Right ventricle myocardium superior (tissue), 1 donor: Measurements from ENCODE around the gene DLL1. TPM values are rescaled to one million over a fixed set of nuclear protein-coding genes. Genes with fewer than 3 reads are reported as not detected.

Source experiments
- ATAC-seq: fragments of 200-7000 bp; cut with Tn5 transposase; one replicate; pipeline ENCODE4 v1.9.1; 2020; ENCODE audit warnings: mild to moderate bottlenecking; ENCODE audit not compliant: poor library complexity
- DNase-seq: peaks from one replicate; pipeline ENCODE4 v3.0.0-alpha.2; 2020
- intact Hi-C: fragments of 100-400 bp; cut with DNase I; formaldehyde crosslinking; loops from one replicate; pipeline ENCODE4 v1.11.2; 2022
- total RNA-seq: library from RNA; stranded (reverse); fragmentation: NEBNext Ultra II Directional; extraction: Animal tissue kit (Norgen Biotek cat#: 25700); gene quantifications from one replicate; pipeline ENCODE4 v1.2.1, GENCODE V29; 2021
- donor health status: DM: no; HTN: yes; CAD: no; lungs with severe emphysema.

The DLL1 gene
- total RNA-seq, 1 donor from 2014 or later, result 18.6 TPM

DNA sequence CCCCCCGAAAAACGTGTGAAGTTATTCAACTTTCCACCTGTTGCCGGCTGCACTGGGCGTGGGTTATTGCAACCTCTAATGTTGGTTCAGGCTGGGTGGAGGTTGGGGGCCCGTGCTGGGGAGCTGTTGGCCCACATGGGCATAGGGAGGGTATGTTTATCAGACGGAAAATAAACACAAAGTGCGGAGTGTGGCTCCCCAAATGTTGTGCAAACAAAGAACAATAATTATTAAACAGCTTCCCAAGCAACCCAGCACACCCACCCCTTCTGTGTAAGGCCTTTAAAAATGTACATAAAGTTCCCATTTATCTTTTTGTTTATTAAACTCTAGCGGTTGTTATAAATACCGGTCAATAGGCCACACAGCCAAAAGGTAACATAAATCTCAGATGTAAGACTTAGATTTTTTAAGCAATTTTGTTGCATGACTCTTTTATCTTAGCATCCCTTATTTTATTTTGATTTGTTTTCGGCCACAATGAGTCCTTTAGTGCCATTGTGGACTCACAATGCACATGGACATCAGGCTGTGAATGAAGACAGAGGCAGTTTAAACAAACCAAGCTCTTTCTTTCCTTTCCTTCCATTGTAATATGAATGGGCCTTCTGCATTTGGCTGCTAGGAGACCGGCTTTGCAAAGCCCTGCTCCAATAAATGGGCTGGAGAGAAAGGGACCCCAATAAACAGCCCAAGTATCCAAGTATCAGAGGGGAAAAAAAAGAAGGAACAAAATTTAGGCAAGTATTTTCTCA lies 6.9 kb upstream of the DLL1 start:
- ATAC-seq, result no peak
- intact Hi-C loops, result loop anchor here (10.0 kb wide), 1 partner anchor 237 kb away; no protein-coding TSS in a partner anchor
- no peak for DNase-seq

DNA sequence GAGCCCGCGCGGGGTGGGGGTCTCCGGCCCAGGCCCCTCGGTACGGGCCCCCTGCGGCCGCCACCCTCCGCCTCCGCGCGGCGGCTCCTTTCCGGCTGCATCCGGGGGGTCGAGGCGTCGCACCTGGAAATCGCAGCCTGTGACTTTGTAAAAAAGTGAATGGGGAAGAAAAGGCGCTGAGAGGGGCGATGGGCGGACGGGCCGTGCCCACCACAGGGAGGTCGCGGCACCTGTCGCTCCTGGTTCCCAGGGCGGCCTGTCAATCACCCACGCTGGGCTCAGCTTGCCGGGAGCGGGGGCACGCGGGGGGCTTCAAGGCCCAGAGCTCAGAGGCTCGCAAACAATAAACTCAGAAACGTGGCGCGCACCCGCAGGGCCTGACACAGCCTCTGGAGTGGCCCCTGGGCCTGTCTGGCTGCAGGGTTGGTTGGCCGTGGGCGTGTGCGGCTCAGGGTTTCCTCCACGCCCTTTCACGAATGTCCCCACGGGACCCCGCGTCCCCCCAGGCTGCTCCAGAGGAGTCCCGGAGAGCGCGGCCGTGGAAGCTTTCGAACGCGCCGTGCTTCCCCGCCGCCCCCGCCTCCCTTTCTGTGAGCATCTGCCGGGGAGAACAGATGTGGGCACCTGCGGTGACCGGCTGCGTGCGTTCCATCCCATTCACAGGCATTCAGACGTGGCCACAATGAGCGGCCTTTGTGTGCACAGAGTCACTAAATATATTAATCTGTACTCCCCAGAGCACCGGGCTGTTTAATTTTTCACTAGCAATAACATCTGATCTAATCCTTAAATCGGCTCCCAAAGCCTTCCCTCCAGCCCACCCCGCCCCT lies 6.1 kb upstream of the DLL1 start:
- ATAC-seq (no peak), DNase-seq (no peak)
- intact Hi-C loops, result loop anchor here (10.0 kb wide), 1 partner anchor 238 kb away; no protein-coding TSS in a partner anchor

DNA sequence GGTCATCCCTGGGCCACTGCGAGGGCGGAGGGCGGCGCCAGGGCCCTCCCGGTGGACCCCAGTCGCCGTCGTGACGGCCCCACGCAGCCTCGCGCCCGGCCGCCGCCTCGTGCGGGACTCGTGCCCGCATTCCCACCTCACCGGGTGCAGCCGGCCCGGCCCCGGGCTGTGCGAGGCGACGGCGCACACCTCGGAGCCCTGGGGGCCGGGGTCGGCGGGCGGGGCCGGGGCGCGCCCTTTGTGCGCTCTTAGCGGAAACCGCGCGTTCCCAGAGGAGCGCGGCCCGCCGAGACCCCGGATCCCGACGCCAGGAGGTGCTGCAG lies 5.5 kb upstream of the DLL1 start:
- intact Hi-C loops, result loop anchor here (10.0 kb wide), 1 partner anchor 238 kb away; no protein-coding TSS in a partner anchor
- no peak for DNase-seq

DNA sequence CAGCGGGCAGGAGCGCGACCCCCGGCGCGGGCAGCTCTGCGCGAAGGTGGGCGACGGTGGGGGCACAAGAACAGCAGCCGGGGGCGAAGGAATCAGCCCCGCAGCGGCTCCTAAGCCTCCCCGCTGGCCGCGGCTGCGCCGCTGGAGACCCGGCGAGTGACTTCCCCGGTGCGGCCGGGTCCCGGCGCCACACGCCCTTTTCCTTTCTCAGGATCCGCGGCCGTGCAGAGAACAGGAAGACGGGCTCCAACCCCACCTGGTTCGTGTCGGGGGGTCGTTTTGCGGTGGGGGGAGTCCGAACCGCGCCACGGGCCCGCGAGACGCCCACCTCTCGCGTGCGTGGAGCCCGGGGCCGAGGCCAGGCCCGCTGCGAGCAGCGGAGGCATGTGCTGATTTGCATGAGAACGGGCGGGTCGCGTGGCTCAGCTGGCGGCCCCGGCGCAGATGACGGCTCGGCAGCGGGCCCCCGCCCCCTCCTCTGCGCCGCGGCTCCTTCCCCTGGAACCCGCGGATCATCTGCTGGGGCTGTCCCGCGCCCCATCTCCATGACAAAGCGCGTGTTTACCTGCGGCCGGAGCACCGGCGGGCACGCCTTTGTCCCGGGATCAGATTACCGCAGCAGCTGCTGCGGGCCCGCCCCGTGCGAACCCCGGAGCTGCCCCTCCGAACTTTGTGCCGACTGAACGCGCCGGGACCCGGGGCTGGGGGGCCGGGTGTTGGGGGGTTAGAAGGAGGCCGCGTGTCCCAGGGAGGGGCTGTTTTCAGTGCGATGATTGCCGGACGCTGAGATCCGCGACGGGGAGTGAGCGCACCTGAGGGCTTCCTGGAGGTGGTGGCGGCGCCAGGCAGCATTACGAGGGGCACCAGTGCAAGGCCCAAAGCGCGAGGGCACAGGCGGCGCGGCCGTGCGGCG lies 4.9 kb upstream of the DLL1 start:
- ATAC-seq (peak; percentile 32), DNase-seq (peak; percentile 59)
- intact Hi-C loops, result loop anchor here (10.0 kb wide), 1 partner anchor 239 kb away; no protein-coding TSS in a partner anchor

More for the DNA sequence above, 5.5 kb upstream of the DLL1 start:
- ATAC-seq, result no peak

DNA sequence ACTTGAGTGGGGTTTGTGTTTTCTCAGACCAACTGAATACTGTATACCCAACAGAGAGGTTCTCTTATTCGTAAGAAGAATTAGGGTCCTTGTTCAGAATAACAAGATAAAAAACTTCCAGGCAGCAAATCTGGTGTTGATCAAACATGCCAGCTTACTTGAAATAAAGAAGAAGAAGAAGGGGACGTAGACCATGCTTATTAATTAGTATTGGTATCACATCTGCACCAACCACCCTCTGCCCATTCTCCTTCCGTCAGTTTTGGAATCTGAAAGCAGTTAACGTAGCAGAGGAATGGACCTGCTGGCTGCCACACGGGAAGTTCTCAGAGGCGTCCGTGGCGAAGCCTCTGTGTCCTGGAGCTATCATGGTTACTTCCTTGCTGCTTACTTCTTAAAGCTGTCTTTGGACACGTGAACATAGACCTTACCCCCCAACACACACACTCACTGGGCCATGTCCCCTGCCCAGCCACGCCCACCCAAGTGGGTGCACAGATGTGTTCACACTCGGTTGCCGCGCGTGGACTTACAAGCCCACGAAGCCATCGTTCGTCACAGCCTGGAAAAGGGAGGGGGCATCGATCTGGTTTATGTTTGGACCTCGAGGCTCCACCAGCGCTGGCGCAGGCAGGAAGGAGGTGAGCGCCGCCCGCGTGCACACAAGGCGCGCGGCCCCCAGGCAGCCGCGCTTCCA lies 4.1 kb upstream of the DLL1 start:
- no peak for DNase-seq
- ATAC-seq, result no peak
- intact Hi-C loops, result loop anchor here (5.0 to 10.0 kb wide), 3 partner anchors 240 to 463 kb away; no protein-coding TSS in a partner anchor

DNA sequence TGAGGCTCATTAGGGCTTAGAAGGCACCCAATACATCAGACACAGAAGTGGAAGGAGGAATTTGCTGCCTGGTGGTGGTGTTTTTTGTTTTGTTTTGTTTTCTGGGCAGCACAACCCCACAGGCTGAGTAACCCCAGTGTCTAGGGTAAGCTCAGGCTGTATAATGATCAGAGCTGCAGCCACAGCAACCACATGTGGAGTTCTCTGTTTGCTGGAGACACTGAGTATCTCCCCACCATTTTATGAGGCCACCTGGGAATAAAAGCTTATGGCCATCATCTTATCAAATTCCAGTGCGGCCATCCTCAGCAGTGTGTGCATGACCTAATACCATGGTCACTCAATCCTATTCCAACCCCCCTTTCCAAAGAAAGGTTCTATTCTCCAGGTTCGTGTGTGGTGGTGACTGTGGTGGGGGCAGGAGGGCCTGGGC lies 3.4 kb upstream of the DLL1 start:
- no peak for ATAC-seq
- intact Hi-C loops, result loop anchor here (5.0 to 10.0 kb wide), 3 partner anchors 240 to 462 kb away; no protein-coding TSS in a partner anchor
- DNase-seq, result no peak

DNA sequence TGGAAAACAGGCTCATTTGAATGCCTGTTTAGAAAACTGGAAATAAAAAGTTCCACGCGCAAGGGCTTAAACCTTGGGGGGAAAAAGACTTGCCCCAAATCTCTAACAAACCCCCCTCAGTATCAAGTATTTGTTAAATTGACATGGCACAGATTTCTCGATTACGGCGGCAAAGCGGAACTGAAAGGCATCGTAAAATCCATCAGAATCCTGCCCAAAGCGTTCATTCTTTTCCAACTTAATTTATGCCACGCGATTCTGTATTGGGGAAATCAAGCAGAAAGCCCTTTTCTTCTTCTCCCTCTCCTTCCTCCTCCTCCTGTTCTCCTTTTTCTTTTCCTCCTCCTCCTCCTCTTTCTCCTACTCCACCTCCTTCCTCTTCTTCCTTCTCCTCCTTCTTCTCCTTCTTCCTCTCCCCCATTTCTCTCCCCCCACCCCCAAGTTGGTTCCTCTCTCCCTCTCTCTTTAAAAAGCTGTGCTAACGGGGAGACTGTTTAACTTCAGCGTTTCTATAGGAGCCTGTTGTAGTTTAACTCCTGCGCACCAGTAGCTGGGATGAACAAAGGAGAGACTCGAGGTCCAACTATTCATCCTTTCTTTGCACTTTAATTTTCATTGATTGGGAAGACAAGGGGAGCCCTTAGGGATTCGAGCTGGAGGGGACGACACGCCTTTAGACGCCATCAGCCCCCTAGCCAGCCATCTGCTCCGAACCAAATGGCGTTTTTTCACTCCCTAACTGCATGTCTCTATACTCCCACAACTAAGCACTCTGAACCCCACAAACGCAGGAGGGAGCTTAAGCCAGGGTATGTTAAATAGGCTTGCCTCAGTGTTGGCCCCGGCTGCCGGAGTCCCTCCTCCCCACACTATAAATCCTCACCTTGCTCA lies 2.7 kb upstream of the DLL1 start:
- intact Hi-C loops, result loop anchor here (5.0 to 10.0 kb wide), 3 partner anchors 241 to 461 kb away; no protein-coding TSS in a partner anchor
- DNase-seq, result no peak
- no peak for ATAC-seq

DNA sequence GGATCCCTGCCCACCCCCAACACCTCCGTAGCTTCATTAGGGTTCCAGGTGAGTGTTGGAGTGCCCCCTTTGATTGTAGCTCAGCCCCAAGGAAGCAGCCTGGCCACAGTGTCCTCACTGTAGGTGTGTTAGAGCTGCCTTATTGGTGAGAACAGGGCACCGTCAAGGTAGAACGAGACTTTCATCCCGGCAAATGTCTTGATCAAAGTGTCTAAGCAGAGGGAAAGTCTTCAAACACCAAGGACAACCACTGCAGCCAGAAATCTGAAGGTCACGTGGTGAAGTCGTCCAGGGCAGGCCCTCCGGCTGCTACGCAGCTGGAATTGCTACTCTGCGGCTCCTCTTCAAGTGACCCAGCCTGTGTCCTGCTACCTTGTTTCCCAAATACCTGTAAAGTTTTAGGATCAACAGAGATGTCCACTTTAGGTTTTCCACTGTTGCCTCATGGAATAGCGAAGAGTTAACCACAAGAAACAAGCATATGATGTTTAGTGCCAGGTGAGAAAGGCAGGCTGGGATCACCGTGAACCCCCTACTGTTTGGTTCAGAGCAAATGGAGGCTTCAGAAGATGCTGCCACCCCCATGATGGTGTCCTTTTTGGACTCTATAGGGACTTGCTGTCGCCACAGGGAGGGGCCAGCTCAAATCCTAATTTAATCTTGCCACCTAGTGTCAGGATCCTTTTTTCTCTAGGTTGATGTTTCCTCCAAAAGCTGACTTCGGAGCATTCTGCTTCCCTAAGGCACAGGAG lies 1.7 kb upstream of the DLL1 start:
- ATAC-seq (peak; percentile 13), DNase-seq (no peak)
- intact Hi-C loops, result loop anchor here (5.0 to 10.0 kb wide), 3 partner anchors 242 to 460 kb away; no protein-coding TSS in a partner anchor

DNA sequence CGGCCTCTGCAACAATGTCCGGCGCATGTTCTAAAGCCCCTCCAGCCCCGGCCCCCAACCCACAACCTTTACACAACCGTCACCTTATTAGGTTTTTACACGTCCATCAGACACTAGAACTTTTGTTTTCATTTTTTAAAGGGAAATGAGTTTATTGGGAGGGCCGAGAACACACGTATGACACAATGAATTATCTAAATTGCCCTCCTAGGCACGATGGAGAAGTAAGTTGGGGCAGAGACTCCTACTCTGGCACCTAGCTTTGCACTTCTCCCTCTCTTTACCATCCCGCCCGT lies 1.2 kb upstream of the DLL1 start:
- DNase-seq (no peak), ATAC-seq (no peak)
- intact Hi-C loops, result loop anchor here (5.0 to 10.0 kb wide), 3 partner anchors 243 to 460 kb away; no protein-coding TSS in a partner anchor

DNA sequence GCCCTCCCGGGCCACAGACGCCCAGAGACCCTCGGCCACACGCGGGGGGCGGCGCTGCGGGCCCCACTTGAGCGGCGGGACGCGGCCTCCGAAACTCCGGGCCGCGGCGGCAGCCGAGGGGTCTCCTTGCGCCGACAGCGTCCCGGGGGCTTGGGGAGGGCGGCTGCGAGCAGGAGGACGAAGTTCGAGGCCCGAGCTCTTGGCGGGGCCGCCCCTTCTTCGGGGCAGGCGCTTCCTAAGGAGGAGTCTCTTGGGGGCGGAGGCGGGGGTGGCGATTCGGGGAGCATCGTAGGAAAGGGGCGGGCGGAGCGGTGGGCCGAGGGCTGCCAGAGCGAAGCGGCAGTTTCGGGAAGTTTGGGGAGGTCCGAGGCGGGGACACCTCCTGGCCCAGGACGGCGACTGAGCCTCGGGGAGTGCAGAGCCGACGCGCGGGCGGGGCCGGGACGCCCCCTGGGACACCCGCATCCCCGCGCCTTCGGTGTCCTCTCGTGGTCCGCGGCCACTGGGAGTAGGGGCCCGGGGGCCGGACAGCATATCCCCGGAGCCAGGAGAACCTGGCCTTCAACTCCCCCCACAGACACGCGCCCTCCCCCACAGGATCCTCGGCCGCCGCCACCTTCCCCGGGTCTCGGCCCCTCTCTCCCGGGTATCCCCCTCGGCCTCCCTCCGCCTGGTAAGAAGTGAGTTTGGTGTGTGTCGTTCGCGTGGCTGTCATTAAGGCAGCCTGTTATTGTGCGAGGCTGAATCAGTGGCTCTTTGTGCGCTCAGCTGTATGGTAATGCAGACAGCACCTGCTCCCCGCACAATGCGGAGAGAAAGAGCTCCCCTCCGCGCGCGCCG lies 613 bp upstream of the DLL1 start:
- peak; percentile 88 for DNase-seq
- intact Hi-C loops, result loop anchor here (5.0 to 10.0 kb wide), 3 partner anchors 243 to 459 kb away; no protein-coding TSS in a partner anchor
- peak; percentile 53 for ATAC-seq

DNA sequence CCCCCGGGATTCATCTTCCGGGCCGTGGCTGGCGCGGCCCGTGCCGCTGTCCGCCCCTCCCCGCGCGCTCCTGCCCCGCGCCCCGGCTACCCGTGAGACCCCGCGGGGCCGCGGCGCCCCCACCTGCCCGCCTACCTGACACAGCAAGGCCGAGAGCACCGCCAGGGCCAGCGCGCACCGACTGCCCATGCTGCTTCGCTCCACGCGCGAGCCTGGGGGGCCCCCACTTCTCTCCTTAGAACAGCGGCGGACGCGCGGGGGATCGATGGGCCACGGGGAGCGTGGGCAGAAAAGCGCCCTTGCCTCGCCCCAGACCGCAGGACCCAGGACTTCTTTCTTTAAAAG lies 955 bp downstream of the DLL1 start:
- DNase-seq (no peak), ATAC-seq (peak; percentile 4)
- intact Hi-C loops, result loop anchor here (5.0 to 10.0 kb wide), 5 partner anchors 155 to 458 kb away; no protein-coding TSS in a partner anchor

DNA sequence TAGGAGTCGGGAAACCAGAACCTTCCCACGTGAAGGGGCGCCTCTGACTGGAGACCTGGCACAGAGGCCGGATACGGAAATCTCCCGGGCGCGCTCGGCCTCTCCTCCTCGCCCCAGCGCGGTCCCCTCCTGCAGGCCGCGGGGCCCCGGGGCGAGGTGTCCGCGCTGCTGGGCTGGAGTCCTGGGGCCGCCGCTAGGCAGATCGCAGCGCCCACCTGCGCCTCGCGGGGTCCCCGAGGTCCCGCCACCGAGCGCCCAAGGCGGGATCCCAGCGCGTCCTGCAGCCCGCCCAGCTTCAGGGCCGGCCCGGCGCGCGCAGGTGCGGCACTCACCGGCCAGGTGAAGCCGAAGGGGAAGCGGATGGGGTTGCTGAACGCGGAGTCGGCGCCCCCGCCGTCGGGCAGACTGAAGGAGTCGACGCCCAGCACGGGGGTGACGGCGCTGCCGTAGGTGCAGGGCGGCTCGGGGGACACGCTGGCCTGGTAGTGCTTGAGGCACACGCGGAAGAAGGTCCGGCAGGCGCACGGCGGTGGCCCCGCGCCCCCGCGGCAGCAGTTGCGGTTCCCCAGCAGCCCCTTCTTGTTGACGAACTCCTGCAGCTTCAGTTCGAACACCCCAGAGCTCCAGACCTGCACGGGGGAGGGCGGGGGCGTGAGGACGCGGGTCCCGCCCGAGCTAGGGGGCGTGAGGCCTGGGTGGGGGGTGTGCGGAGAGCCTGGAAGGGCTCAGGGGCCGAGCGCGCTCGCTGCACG lies 1.5 kb downstream of the DLL1 start:
- DNase-seq, result no peak
- intact Hi-C loops, result loop anchor here (5.0 to 10.0 kb wide), 2 partner anchors 155 to 242 kb away; no protein-coding TSS in a partner anchor
- ATAC-seq, result no peak

DNA sequence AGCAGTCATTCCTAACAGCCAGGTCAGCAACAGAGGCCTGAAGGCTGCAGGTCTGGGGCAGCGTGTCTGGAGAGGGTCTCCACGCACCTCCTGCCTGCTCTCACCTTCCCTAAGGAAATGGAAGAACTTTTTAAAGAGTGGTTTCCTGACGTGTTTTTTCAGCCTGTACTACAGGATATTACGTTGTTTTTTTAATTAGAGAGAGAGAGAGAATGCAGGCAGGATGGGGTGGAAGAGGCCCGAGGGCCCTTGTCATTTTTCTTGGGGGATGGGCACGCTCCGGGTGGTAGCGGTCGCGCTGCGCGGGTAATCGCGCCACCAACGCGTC lies 2.1 kb downstream of the DLL1 start:
- intact Hi-C loops, result loop anchor here (5.0 to 10.0 kb wide), 2 partner anchors 154 to 242 kb away; no protein-coding TSS in a partner anchor
- no peak for DNase-seq
- ATAC-seq, result no peak

DNA sequence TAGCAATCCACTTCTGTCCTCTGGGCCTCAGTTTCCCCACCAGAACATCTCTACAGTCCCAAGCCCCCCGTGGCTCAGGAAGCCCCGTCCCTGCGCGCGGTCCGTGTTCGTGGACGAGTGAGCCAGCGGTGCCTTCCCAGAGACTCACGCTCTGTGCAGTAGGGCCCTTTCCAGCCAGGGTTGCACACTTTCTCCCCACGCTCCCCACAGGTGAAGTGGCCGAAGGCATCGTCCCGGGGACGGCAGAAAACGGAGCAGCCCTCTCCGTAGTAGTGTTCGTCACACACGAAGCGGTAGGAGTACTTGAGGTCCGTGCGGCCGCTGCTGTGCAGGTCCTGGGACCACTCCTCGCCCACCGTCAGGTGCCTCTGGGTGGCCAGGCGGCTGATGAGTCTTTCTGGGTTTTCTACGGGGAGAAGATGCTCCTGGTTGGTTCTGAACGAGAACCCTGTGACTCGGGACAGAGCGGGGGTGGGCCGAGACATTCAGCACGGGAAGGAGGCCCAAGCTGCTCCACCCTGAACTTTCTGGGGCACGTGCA lies 2.7 kb downstream of the DLL1 start:
- DNase-seq (no peak), ATAC-seq (no peak)
- intact Hi-C loops, result loop anchor here (5.0 to 10.0 kb wide), 2 partner anchors 153 to 241 kb away; no protein-coding TSS in a partner anchor
